ENCODE data around the gene RNASEL. TPM values are rescaled to one million over a fixed set of nuclear protein-coding genes. Genes with fewer than 3 reads are reported as not detected.

RNASEL gene
- total RNA-seq, 3 donors from 2014 or later = 14.3 to 23.9 (median 16.3) TPM

DNA sequence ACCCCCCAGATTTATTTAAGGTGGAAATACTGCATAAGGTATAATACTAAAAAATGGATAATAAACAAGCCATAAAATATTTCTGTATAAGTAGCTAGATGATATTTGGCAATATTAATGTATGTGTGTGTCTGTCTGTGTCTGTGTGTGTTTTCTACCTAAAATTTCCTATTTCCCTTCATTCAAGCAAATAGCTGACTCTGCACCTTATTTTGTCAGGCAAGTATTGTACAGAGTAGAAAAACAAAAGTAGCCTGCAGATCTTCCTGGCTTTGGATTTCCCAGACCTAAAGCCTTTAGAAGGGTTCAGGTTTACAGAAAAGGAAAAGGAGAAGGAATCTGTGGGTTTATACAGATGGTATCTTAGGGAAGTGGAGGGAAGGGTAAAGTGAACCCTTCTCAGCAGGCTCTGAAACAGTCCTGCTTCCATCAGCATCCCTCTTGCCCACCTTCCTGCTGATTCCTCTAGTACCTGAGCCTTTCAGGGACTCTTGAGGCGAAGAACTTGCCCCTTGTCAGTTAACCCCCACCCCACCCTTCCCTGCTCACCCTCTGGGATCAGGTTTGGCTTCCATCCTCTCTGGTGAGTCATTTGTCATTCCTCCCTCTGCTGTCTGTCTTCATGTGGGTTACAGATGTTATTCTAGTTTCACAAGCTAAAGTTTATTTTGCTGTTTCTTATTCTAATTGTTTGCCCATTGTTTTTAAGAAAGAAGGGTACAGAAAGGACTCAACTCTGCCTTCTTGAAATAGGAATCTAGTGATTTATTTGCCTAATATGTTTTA lies 36.9 kb upstream of the RNASEL start:
- no peaks in the 10 kb centered on the region for H3K4me1 ChIP-seq (ENCODE audit: low read depth)
- H3K9me3 ChIP-seq = no peaks in the 10 kb centered on the region
- H3K36me3 ChIP-seq (ENCODE audit: low read depth) = no peaks in the 10 kb centered on the region
- DNase-seq (no peak), ATAC-seq (no peak)
- no peak overlapping the region for H3K4me3 ChIP-seq
- TF ChIP-seq CTCF (IDR thresholded peaks at IDR 0.05) = no peak
- intact Hi-C loops (cut with DNase I, micrococcal nuclease) = no loop called here

DNA sequence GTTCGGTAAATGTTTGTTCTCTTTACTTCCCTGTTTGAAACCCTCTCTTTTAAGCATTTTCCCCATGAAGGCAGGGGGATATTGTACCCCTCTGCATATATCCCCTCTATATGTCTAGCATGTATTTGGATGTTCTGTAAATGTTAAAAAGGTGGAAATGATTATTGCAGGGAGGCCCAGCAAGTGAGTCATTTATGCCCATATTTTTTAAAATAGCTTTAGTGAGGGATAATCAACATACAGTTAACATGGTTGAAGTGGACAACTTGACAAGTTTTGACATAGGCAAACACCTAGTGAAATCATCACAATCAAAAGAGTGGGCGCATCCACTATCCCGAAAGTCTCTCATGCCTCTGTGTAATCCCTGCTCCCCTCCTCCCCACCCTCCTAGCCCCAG lies 36.0 kb upstream of the RNASEL start:
- no peaks in the 10 kb centered on the region for H3K36me3 ChIP-seq (ENCODE audit: low read depth)
- H3K4me3 ChIP-seq = no peak overlapping the region
- DNase-seq = no peak
- no peak for TF ChIP-seq CTCF (IDR thresholded peaks at IDR 0.05)
- H3K9me3 ChIP-seq = no peaks in the 10 kb centered on the region
- no peak for ATAC-seq
- no peaks in the 10 kb centered on the region for H3K4me1 ChIP-seq (ENCODE audit: low read depth)
- intact Hi-C loops (cut with DNase I, micrococcal nuclease) = no loop called here

GRCh38 chr1:182624577-182624976 lies 35.5 kb upstream of the RNASEL start:
- intact Hi-C loops (cut with DNase I, micrococcal nuclease) = no loop called here

GRCh38 chr1:182622901-182623528 lies 34.0 kb upstream of the RNASEL start:
- Histone ChIP-seq H3K36me3 (ENCODE audit: low read depth) (no peaks in the 10 kb centered on the region), H3K4me1 (ENCODE audit: low read depth) (no peaks in the 10 kb centered on the region), H3K9me3 (no peaks in the 10 kb centered on the region), H3K4me3 (no peak overlapping the region)
- DNase-seq (no peak), ATAC-seq (no peak)
- no peak for TF ChIP-seq CTCF (IDR thresholded peaks at IDR 0.05)
- intact Hi-C loops (cut with DNase I, micrococcal nuclease) = no loop called here

More at GRCh38 chr1:182624577-182624976, 35.5 kb upstream of the RNASEL start:
- H3K4me3 ChIP-seq = no peak overlapping the region
- no peaks in the 10 kb centered on the region for H3K36me3 ChIP-seq (ENCODE audit: low read depth)
- no peak for DNase-seq
- no peak for TF ChIP-seq CTCF (IDR thresholded peaks at IDR 0.05)
- no peaks in the 10 kb centered on the region for H3K9me3 ChIP-seq
- ATAC-seq = no peak
- H3K4me1 ChIP-seq (ENCODE audit: low read depth) = no peaks in the 10 kb centered on the region

DNA sequence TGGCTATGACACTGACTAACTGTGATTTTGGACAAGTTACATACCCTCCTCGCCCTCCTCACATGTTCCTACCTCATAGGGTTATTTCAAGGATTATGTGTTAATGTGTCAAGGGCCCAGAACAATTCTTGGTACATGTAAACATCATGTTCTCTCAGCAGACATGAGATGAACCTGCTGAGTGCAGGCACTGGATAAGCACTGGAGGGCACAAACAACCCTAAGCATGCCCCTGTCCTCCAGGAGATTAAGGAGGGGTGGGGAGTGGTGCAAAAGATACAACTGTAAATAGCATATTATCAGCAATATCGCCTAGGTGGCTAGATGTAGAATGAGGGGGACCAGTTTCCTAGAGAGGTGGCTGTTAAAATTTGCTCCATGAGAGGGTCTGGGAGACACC lies 32.9 kb upstream of the RNASEL start:
- no peaks in the 10 kb centered on the region for H3K4me1 ChIP-seq (ENCODE audit: low read depth)
- no peak overlapping the region for H3K4me3 ChIP-seq
- intact Hi-C loops (cut with DNase I, micrococcal nuclease) = no loop called here
- DNase-seq = no peak
- ATAC-seq = no peak
- no peaks in the 10 kb centered on the region for H3K9me3 ChIP-seq
- TF ChIP-seq CTCF (IDR thresholded peaks at IDR 0.05) = no peak
- H3K36me3 ChIP-seq (ENCODE audit: low read depth) = no peaks in the 10 kb centered on the region
